Right lobe of liver (tissue), 4 donors: ENCODE results near the gene B3GALT2.

ENCODE experiments used
- CTCF ChIP-seq, 4 donors: fragments of 200-600 bp in 3 of 4; fragments of 450-650 bp in 1 of 4; IDR thresholded peaks; one replicate each; pipeline versions ENCODE4 v1.5.1 to v1.8.0; 2016 to 2022; ENCODE audit warnings: antibody characterized with exemption in 4 of 4, mild to moderate bottlenecking in 2 of 4
- POLR2A ChIP-seq: fragments of 450-650 bp; IDR thresholded peaks from one replicate; pipeline ENCODE4 v1.6.1; 2017; ENCODE audit warnings: antibody characterized with exemption, mild to moderate bottlenecking
- donor health status: DM: no; HTN: no; CAD: no.
- donor health status: DM: no; HTN: no; CAD: no.
- donor health status: DM: no; HTN: yes; CAD: no.

GRCh38 chr1:193142409-193142808, 44.0 kb downstream of the B3GALT2 start:
- no peak for TF ChIP-seq POLR2A
- TF ChIP-seq CTCF (IDR thresholded peaks at IDR 0.05), result no peak
